Measurements from ENCODE around the gene DCBLD2.

DCBLD2 gene

DNA sequence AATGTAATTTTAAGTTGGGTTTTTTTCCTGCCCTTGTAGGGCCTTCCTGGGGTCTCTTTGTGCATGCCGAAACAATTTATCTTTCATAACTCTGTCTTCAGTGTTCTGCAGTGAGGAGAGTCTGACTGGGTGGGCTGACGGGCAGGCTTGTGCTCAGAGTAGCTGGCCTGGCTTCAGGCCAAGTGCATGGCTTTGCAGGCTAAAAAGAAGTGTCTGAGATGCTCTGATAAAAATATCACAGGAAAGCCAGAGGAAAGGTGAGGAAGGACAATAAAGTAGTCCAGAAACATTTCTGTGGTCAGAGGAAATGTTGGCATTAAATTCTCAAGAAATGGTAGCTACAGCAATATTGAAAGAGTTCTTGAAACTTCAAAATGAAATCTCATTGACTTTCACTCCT is 112.8 kb downstream of the DCBLD2 start:
- DNase-seq = no peak

DNA sequence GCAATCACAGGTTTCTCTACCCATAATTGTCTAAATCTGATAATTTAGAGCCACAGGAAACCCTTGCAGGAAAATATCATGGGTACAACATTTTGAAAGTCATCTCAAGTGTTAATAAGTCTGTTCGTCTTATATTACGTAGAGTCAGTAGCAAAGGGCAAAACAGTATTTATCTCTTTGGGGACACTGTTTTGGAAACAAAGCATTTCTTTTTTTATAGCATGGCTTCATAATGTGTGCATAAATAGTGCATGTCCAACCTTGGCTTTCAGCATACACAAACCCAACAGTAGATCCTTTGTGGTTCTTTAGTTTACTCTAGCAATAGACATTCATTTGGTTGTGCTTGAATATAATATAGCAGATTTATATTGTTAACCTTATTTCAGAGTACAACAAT is 114.3 kb downstream of the DCBLD2 start:
- DNase-seq = peak; percentile 5

DNA sequence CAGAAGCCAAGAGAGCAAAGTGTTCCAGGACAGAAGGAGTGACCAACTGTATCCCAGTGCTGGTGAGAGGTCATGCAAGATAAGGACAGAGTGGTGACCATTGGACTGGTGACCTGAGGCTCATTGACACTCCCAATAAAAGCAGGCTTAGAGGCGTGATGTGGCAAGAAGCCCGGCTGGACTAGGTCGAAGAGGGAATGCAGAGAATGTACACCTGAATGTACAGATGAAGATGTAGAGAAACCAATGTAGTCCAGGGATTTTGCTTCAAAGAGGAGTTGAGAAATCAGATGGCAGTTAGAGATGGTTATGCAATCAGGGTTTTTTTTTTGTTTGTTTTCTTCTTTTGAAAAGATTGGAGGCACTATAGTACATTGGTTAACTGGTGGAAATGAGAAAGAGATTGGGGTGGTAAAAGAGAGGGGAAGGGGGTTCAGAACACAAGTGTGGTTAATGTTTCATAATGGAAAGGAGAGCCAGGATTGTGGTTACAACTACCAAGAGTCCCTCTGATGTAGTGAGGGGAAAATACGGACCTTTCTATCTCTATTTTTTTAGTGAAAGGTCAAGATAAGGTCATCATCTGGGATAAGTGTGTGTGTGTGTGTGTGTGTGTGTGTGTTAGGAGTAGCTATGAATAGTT is 115.0 kb downstream of the DCBLD2 start:
- no peak for DNase-seq

DNA sequence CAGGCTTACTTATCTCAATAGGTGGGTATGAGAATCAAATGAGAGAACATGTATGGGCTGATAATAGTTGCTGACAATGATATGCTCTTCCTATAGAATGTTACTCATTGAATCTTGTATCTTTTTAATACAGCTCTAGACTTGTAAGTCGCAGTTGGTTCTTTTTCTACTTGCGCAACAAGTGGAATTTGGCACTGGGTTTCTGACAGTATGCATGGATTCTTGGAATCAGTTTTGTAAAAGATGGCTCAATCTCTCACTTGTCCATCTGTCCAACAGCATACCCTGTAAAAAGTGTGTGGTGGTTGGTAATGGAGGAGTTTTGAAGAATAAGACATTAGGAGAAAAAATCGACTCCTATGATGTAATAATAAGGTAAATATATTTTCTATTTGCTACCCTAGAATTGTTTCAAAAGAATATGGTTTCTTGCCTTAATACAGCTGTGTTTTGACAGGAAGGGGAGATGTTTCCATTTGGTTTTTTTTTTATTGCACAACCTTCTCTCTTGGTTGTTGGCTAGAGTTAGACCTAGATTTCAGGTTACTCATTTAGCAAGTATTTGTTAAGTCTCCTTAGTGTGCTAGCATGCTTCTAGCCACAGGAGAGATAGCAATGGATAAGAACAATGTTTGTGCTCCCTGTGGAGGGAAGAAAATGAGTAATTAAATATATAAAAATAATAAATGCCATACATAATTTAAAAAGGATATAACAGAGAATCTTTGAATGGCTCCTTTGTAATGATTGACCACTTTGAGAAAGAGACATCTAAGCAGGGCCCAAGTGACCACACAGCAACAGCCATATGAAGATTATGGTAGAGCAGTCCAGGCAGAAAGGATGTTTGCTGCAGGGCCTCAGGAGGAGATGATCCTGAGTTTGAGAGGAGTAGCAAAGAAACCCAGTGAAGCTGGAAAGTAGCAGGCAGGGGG is 116.6 kb downstream of the DCBLD2 start:
- DNase-seq = no peak

DNA sequence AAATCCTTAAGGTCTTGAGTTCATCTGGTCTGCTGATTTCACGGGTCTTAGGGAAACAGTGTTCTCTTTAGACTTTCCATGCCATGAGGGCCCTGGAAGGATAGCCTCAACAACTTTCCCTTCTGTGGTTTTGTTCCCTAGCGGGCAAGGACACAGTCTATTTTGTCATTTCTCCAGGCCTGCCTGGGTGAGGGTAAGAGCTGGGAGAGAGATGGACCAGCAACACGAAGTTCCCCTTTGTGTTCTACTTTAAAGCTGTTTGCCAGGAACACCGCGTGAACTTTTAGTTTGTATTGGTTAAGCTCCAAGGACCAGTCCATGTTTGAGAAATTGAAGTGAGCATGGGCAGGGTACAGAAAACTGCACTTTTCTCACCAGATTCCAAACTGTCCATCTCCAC is 117.5 kb downstream of the DCBLD2 start:
- no peak for DNase-seq

DNA sequence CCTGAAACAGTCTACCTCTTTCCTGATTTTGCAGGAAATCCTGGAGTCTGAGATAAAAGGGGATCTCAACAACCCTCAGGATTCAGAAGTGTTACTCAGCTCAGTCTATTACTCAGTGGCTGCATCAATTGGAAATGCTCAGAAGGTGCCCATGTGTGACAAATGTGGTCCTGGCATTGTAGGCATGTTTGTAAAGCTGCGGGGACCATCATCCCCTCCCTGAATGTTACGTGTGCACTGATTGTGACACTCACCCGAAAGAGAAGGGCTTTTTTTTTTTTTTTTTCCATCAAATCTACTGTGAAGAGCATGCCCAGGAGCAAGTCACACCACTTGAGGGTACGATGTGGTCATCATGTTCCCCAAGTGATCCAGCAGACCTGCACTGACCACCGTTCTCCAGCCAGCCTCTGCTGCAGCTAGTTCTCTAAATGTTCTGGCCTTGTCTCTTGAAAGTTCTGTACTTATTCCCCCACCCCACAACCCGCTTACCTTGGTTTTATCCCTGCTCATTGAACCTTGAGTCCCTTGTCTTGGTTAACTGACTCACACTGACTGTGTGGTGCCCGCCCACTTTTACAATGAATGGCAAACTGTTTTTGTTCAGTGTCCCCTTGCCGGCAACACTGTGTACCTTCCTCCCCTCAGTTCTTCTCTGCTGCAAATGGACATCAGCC is 118.5 kb downstream of the DCBLD2 start:
- no peak for DNase-seq

DNA sequence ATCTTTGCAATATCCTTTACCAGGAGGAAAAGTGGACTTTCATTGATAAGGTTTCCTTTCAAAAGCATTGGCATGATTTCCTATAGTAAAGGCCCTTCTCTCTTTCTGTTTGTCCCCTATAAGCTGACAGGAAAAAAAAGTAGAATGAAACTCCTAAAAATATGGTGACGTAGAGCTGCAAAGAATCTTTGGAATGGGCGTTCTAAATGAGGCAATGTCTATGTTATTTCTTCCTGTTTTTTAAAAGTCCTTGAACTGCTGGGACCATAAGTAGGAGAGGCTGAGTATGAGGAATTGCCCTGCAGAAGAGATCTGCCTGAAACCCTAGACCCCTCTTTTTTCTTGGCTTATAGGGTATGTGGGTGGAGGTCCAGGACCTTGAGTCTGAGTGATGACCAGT is 121.2 kb downstream of the DCBLD2 start:
- no peak for DNase-seq

DNA sequence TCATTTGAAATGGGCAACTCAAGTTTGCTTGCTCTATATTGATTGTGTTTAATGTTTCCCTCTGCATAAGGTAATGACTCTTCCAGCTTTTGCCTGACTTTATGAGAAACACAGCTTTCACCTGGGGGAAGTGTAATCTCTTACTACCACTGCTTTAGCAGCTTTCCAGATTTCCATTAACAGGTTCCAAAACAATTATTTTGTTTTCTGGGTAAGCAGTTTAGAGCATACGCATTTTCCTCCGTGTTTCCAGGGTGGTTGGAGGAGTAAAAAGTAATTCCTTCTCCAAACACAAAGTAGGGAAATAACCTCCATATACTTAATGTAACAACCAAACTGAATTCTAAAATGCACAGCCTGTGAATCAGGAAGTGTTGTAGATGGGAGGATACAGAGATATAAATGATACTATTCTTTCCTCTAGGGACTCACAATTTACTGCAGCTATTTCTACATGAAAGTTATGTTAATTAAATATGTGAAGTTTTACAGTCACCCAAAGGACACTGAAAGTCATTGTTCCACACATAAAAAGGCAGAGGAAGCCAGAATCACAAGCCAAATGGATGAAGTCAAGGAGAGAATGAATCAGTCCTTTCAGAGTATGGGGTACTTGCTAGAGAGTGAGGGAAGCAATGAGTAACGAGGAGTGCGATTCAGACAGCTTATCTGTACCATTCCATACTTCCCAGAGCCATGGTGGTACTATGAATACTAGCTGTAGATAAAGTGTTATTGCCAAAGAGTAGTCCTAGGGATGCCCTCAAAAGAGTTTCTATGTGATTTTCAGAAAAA is 121.8 kb downstream of the DCBLD2 start:
- DNase-seq = no peak

DNA sequence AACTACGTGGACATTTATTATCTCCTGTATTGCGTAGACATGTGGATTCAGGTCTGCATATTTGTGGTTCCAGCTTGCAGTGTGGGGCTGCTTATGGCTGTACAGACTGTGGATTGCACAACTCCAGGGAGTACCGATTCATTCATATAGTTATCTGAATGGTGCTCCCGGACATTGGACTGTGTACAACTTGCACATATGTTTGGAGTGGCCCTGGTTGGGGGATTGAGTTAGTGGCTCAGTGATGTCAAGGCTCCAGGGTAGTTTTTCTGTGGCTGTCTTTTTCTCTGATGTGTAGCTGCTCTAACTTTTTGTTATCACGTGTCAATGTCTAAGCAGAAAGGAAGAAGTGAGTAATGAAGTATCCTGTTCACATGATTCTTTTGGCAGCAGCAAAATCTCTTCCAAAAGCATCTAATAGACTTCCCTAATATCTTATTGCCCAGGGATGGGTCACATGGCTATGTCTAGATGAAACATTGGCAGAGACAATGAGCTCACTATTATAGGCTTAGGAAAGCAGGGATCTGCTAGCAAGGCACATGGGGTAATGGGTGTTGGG is 122.6 kb downstream of the DCBLD2 start:
- no peak for DNase-seq

DNA sequence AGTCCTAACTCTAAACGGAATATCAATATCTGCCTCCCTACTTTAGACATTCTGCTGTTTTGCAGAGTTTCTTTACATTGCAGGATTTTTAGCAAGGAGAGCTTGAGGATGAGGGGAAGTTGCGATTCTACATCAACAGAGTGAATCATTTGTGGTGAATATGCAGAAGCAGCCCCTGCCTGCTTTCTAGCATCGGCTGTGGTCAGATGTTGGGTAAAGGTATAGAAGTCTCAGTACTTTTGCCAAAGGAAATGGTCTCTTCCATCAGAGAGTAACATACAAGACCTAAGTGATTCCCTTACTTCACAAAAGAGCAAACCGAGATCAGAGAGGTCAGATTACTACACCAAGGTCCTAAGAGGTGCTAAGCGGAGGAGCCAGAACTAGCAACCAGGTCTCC is 123.1 kb downstream of the DCBLD2 start:
- DNase-seq = no peak

DNA sequence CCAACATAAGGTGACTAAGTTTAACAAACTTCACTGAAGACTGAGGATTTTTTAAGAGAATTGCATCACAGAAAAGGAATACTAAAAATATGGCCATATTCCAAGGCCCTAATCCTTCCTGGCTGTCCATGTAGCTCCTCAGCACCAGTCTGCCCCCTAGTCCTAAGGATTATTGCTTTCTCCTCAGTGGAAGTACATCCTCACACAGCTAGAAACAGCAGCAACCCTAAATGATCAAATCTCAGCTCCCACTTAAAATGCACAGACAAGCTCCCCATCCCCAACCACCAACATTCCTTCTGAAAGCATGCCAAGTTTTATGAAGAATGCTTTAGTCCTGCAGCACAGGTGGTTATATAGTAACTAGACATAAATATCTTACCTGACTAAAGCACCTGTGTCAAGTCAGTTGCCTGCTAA is 123.7 kb downstream of the DCBLD2 start:
- DNase-seq = no peak

DNA sequence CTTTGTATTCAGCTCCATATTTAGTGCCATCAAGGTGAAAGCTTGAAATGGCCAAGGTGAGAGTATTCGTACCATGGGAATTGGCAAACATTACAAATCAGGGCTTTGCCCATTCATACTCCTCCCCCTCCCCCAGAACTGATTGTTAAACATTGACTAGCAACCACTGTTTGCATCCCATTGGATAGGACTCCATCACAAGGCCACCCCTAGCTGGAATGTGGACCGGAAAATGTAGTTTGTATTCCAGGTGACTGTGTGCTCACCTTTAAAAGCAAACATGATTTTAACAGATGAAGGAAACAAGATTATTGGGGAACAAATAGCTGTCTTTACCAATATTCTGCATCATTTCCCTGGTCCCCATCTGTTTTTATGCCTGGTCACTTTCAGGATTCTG is 124.2 kb downstream of the DCBLD2 start:
- no peak for DNase-seq

DNA sequence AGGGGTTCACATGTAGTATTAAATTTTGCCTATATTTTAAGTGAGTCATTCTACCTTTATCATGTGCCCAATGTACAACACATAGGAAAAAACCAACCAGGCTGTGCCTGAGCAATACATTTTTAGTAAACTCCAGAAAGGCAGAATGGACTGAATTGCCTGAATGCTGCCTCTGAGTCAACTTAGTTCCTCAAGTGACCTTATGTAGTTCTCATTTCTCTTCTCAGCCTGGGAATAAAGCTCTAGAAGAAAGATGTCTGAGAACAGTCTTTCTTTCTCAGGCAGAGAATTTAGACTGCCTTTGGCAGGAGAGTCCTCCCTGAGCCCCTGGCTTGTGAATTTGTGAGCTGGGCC is 125.4 kb downstream of the DCBLD2 start:
- DNase-seq = no peak

DNA sequence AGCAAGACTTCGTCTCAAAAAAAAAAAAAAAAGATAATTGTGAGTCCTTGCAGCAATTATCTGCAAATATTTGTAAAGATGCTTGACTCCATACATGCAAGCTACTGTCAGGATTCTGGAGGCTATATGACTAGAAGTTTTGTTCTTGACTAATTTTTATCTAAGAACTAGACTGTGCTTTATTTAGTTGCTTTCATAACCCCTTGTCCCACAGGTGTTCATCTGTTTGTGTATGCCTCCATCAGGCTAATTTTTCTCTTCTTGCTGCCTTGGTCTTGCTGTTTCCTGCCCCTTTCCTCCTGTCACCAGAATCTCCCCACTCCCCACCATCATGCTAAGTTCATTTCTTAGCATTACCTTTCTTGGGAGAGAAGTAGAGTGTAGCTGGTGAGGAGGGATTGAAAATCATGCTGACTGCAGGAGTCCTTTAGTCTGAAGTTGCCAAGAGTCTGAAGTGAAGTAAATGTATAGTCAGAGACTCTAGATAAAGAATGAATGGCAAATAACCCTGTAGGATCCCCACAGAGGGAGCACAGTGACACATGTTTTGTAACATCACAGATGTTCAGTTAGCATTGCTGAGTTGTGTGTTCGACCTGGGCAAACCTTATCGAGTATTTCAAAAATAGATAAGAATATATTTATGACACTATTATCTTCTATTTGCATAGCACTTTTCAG is 125.9 kb downstream of the DCBLD2 start:
- DNase-seq = no peak

DNA sequence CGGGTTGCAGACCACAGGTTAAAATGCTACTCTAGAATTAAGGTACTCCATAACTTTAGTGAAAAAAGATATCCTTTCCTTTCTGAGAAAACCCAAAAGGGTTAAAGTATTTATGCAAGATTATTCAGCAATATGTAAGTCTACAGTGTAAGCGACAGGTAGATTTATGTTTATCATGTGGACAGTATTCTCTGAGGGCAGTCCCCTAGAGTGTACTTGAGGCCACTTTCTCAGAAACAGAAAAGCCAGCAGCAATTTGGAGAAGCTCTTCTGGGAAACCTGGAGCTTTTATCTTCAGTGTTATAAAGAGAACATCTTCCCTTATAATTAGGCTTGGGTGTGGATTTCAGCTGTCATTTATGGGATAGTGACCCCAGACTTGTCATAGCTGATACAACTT is 129.5 kb downstream of the DCBLD2 start:
- DNase-seq = no peak

DNA sequence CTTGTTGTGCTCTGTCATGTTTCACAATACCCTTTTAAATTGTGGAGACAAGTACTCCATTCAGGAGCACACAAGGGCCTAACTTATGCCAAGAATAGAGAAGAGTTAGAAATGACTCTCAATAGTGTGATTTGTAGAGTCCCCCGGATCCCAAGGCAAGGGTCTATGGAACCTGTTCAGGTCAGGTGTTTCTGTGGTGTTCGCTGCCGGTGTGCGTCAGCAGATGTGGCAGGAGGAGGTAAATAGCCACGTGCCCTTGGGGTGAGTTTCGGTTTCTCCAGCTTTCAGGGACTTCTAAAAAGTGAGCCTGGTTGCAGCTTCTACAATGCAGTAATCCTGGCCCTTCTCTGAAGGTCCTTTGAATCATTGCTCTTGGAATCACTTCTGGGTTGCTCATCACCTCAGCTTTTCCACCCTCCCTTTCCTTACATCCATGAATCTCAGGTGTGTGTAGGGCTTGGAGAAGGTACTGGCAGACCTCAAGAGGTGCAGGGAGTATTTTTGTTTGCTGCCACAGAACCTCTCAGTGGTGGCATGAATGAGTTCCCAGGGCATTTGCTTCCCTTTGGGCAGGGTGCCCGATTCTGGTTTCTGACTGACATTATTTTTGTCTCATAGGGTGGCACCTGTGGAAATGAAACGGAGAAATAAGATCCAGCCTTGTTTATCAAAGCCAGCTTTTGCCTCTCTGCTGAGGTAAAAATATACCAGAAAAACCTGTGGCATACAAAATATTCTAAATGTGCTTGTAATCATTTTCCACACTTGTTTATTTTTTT is 131.0 kb downstream of the DCBLD2 start:
- no peak for DNase-seq

DNA sequence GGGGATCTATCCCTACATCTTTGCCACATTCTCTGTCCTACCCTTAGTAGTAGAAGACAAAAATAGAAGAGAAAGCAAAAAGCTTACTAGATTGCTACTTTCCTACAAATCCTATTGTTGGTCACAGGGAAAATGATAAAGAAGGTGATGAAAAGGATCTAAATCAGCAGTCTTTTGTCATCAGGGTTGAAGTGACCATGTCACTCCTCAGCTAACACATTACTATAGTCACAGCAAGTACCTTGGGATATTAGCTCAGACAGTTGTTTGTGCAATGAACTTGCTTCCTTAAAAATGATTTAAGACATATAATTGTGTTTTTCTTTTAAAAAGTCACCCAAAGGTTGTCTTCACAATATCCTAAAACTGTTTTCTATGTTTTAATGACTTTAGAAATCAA is 132.0 kb downstream of the DCBLD2 start:
- no peak for DNase-seq

DNA sequence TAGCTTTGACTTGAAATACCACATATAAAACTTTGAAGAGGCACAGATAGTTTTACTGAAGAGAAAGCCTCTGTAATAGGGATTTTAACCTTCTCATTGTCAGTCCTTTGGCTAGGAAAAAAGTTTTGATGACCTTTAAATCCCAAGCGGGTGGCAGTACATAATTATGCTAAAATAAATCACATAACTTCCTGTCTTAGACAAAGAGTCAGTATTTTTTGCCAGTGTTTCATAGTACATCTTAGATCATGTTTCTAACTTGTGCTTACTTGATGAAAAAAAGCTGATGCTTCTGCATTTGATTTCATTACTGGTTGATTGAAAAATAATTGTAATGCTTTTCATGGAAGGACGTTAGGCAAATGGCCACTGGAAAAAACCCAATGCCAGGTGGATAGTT is 132.5 kb downstream of the DCBLD2 start:
- no peak for DNase-seq

DNA sequence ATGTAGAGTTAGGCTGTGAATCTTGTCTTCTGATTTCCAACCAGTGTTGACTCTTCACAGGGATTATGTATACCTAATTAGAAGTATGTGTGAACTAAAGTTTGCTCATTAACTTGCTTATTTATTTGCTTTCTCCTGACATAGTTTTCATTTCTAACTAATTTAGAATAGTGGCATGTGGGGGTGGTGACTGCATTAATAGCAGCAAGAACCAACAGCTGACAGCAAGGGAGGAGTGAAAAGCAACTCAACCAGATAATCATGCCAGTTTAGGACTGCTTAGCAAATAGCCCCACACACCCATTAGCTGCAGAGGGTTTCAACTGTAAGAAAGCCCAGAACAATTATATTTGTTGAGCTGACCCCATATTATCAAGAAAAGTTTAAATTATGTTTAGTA is 134.6 kb downstream of the DCBLD2 start:
- no peak for DNase-seq

DNA sequence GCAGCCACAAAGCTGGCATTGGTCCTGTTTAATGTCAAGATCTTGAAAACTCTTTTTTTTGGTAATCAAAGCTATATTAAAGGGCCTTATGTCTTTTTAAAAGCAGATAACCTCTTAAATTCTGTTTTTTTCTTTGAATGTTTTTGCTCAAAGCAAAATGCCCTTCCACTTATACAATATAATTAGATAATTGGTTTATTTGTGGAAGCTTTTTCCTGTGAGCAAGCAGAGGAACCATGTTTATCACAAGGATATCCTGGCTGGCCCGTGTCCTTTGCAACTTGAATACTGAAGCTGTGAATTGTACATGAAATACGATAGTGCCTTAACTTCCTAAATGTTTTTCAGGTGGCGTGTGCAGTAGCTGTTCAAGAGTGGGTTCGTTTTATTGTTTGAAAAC is 135.8 kb downstream of the DCBLD2 start:
- DNase-seq = no peak

DNA sequence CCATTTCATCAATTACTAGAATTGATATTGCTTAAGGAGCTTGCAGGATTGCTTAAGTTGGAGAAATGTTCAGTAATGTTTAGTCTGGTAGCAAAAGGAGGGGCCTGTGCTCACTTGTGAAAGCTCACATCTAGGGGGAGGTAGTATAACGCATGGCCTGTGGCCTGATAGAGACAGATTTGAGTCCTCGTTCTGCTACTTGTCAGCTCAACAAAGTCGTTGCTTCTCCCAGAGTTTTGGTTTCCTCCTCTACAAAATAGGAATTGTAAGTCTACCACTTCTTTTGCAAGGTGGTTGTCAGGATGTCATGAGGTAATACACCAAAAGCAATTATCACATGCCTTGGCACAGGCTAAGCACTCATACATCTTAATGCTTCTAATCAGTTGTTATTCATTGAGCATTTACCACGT is 137.0 kb downstream of the DCBLD2 start:
- no peak for DNase-seq

Data from COR-L47 (cell line).